Measurements from ENCODE around the gene FARS2.

FARS2 gene

DNA sequence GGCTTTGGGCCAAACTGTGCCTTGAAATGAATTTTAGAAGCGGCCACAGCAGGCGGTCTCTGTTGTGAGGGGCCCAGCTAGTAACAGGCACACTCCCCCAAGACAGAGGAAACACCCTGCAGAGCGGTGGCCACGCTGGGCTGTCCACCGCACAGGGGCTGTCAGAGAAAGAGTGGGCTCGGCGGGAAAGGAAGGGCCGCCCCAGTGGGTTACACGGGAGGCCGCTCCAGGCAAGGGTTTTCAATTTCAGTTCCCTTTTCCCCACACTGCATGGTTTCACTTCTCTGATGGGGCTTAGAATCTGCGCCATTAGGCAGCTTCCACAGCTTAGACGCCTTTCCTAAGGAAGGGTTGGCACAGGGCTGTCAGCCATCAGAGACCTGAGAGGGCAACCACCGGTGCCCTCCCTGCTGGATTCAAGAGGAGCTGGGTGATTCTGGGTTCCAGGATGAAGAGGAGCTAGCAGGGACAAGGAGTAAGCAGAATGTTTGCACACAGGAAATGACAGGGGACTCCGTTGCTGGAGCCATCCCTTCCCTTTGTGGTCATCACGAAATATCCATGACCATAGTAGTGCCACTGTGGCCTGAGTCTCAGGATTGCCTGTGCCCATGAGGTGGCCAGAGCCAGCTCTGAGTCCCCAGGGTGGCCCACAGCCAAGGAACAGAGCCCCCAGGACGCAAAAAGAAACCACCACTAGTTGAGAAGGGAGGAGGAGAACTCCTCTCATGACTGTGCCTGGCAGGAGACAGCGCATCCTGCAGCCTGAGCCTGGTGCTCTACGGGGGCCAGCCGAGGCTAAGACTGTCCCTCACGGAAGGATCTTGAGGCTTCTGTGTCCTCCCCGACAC is 462.8 kb downstream of the FARS2 start:
- FAIRE-seq (no peak), DNase-seq (ENCODE audit: low spot score) (no peak)

DNA sequence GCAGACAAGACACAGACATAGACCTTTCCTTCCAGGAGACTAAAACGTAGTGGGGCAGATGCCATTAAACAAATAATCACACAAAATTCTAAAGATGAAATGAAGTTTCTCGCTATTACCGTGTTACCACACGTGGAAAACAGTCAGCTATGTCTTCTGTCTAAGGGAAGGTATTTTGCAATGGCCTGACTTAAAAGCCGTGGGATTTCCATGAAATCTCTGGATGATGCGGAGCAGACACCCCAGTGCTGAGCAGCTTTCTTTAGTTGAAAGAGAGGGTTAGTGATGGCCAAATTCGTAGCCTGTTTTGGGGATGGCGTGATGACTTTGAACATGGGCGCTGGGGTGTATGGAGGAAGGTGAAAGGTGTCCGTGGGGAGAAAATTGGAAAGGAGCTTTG is 463.6 kb downstream of the FARS2 start:
- FAIRE-seq, result no peak
- no peak for DNase-seq (ENCODE audit: low spot score)

DNA sequence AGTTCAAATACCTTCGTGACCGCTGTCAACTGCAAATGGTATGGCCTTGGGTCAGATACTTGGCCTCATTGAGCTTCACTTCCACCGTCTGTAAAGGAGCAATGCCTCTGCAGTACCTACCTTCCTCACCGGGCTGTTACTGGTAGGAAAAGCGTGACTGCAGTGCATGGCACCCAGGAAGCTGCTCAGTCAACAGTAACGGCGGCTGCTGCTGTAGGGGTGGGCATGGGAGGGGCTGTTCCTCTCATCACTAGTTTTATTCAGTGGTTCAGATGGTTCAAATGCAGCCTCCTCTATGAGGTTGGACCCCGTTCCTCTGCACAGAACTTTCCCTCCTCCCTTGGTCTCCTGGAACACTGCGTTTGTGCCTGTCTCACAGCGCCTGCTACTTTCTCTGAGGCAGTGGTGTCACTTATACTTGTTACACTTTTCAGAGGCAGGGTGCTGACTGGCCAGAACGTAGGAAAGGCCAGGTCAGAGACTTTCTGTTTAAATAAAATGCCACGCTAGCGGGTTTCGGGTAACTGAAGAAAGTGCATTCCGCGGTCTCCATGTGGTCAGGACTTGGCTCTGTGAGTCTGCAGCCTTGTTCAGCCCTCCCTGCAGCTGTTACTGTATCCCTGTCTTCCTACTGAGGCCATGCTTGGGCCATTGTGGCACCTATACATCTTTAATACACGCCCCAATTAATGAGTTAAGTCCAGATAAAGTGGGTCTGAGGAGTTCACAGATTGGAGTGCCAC is 465.8 kb downstream of the FARS2 start:
- DNase-seq (ENCODE audit: low spot score), result no peak
- no peak for FAIRE-seq

DNA sequence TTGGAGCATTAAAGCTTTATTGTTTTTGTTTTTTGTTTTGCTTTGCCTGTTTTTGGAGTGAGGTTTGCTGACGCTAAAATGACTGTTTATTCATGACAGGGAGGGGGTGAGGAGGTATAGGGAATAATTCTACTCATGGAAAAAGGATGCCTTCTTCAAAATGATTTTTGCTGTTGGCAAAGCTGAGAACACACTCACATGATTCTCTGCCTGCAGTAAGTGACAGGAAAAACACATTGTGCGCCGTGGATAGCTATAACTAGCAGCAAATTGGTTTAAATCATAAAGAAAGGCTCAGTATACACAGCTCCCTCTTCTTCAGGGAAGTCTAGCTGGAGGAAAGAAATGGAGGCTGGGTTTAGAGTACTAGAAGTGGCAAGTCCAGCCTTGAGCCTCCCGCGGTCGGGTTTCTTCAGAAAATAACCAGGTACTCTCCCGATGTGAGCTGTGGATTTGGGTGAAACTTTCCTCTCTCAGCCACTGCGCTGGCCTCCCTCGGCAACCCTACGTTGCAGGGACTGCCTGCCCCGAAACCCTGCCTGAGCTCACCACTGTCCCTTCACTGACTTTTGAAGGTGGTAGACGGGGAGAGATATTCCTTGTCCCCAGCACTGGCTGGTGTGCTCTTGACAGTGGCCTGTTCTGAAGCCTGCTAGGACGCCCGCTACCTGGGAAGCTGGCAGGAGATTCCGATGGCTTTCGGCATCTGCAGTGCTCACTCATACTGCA is 467.2 kb downstream of the FARS2 start:
- FAIRE-seq, result no peak

DNA sequence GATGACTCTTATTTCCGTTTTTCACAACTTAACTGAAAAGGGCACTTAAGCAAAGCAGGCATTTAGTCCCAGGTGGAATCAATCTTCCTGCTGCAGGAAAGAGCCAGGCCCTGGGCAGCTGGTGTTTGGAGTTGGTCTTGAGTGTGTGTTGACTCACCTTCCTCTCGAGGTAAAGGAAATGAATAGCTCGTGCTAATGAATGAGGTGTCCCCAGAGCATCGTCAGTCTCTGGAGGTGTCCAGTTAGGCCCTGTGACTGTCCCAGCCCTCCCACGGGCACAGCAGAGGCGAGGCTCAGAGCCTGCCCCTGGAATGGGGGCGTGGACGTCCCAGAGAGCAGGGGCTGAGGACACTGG is 467.7 kb downstream of the FARS2 start:
- FAIRE-seq (no peak), DNase-seq (ENCODE audit: low spot score) (peak; percentile 7)

More for the DNA sequence above, 467.2 kb downstream of the FARS2 start:
- no peak for DNase-seq (ENCODE audit: low spot score)

DNA sequence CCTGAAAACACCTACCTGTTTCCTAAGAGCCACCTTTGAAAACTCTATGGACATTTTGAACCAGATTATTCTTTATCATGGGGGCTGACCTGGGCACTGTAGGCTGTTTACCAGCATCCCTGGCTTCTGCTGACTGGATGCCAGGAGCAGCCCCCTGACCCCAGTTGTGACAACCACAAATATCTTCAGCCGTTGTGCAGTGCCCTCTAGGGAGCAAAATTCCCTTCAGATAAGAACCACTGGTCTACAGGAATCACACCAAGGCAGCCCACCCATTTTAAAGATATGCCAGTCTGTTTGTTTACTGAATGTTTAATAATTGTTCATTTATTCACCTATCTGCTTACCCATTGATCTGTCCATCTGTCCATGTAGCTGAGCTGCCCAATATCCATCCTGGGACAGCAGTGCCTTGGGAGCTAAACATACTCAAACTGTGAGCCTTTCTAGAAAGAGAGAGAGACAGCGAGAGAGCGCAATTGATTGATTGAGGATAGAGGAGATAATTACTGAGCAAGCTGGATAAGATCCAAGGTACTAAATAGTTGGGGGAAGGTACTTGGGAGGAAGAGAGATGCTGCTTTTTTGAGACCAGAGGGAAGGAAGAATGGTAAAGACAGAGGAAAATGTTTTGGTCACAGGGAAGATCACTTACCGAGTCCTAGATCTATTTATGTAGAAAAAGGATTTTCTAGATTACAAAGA is 468.7 kb downstream of the FARS2 start:
- no peak for DNase-seq (ENCODE audit: low spot score)
- no peak for FAIRE-seq

DNA sequence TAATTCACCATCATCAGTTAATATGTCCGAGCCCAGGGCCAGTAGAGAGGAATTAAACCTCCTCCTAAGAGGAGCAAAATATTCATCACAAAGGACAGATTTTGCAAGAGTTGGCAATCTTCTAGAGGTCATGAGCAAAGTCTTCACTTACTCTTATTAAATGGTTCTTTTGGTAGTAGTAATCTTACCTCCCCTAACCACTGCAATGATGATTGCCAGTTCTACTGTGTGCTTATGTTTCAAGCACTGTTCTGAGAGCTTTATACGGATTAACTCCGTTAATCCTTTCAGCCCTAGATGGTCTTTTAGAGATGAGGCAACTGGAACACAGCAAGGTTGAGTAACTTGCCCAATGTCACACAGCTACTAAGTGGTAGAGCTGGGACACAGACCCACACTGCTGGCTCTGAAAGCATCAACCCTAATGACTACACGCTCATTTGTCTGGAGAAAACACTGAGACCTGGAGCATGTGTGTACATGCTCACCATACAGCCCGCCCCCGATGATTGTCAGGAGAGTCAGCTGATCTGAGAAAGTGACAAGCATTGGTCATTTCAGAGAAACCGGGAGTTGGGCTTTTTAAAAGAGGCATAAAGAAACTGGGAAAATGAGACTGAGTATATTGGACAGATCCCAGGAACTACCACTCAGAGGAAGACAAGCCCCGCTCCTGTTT is 469.4 kb downstream of the FARS2 start:
- no peak for FAIRE-seq
- DNase-seq (ENCODE audit: low spot score), result no peak

DNA sequence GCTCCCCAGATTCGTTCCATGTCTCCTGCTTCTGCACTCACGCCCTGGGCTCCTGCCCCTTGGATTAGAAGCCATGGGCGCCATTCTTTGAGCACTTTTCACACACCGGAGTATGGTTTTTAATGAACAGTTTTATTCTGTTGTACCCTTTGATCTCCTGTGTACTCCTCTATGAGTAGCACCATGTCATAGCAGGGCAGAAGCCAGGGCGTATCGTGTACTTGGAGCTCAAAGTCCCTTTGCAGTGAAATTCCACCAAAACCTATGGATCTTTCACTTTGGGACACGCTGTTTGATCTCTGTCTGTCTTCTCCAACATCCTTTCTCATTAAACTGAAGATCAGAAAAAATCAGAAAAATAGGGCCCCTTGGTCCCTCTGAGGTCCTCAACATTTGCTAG is 470.1 kb downstream of the FARS2 start:
- no peak for FAIRE-seq

DNA sequence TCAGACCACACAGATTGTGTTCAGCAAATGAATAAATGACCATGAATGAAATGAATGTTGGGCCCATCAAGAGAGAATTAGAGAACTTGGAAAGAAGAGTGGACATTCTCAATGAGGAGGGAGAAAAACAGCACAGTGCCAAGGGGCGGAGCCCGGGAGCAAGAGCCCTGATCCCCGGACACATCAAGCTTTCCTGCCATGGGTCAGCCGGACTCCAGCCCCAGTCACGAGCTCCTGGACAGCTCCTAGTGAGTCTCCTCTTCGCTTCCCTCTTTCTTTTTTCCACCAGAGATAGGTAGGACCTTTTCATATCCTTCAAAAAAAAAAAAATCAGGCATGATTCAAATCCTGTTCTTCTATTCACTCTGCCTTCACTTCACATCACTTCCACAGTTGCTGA is 471.2 kb downstream of the FARS2 start:
- FAIRE-seq (no peak), DNase-seq (ENCODE audit: low spot score) (no peak)

More for the DNA sequence above, 470.1 kb downstream of the FARS2 start:
- DNase-seq (ENCODE audit: low spot score), result no peak

DNA sequence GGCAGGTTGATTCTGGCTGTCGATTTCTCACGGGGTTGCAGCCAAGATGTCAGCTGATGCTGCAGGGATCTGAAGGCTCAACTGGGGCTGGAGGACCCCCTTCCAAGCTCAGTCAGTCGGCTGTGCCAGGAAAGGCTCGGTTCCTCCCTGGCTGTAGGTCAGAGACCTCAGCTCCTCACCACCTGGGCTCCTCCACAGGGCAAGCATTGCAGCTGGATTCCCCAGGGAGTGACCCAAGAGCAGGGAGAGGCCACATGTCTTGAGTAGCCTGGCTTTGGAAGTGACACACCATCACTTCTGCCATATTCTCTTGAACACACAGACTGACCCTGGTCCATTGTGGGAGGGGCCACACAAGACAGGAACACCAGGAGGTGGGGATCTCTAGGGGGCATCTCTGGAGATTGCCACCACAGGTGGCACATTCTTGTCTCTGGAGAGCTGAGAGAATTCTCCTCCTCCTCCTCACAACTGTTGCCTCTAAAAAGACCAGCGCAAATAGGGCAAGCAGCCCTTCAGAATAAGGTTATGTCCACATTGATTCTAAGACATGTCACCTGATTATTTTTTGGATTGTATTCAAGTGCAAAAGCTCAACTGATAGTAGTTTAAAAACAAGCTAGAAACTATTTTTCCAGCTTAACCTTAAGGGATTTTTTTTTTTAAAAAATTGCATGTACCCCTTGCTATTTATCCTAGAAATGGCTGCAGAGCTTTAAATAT is 474.9 kb downstream of the FARS2 start:
- FAIRE-seq (no peak), DNase-seq (ENCODE audit: low spot score) (no peak)

DNA sequence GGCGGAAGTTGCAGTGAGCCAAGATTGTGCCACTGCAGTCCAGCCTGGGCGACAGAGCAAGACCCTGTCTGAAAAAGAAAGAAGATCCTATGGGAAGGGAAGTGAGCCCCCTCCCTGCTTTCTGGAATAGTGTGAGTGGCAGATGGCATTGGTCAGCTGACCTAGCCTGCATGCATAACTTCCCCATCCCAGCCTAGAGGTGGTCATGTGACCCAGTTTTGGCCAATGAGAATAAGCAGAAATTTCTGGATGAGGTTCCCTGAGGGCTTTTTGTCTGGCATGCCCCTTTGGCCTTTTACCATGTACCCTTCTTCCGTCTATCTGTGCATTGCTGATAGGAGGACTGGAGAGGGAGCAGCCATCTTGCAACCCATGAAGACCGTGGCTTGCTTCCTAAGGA is 476.1 kb downstream of the FARS2 start:
- DNase-seq (ENCODE audit: low spot score) (no peak), FAIRE-seq (no peak)

DNA sequence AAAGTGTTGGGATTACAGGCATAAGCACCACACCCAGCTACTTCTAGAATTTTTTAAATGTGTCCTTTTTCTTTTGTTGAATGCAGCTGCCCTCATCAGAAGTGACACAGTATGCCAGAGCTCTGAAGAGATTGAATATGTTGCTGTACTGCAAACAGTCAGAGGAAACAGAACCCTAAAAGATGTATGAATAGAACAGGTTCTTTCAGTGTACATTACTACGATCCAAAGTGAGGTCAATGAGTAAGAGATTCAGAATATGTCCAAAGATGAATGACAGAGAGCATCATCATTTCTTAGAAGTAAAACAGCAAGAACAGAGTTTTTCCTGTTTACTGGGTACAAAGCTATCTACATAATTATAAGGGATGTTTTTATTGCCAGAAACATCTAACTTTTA is 476.9 kb downstream of the FARS2 start:
- no peak for FAIRE-seq
- no peak for DNase-seq (ENCODE audit: low spot score)

DNA sequence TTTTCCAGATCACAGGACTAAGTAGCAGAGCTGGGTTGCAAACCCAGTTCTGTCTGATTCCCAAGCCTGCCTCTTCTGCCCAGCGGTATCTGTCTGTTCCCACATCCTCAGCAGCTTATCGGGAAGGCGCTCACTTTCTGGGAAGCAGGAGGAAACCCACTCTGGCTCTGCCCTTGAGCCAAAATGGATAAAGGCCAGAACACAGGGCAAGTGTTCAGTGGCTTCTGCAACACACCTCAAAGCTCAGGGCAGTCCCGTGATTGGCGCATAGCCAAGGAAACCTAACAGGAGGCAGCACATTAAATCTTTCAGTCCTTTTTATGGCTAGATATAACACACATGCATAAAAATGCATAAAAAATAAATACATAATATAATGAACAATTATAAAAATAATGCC is 483.2 kb downstream of the FARS2 start:
- FAIRE-seq (no peak), DNase-seq (ENCODE audit: low spot score) (no peak)

DNA sequence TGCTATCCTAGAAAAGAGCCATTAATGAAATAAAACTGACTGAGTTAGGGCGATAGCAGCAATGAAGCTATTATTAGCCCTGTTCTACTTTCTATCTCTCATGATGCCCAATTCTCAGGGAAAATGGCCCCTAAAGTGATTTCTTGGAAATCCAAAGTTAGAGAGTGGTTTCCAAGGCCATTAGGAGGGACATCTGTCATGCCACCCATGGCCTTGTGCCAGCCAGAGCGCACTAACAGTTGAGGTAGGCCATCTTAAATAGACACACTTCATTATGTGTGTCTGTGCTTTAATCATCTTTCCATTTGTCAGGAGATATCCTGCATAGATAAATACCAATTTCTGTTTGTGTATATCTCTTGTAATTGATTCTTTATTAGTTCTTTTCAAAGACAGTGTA is 483.8 kb downstream of the FARS2 start:
- FAIRE-seq (no peak), DNase-seq (ENCODE audit: low spot score) (no peak)

DNA sequence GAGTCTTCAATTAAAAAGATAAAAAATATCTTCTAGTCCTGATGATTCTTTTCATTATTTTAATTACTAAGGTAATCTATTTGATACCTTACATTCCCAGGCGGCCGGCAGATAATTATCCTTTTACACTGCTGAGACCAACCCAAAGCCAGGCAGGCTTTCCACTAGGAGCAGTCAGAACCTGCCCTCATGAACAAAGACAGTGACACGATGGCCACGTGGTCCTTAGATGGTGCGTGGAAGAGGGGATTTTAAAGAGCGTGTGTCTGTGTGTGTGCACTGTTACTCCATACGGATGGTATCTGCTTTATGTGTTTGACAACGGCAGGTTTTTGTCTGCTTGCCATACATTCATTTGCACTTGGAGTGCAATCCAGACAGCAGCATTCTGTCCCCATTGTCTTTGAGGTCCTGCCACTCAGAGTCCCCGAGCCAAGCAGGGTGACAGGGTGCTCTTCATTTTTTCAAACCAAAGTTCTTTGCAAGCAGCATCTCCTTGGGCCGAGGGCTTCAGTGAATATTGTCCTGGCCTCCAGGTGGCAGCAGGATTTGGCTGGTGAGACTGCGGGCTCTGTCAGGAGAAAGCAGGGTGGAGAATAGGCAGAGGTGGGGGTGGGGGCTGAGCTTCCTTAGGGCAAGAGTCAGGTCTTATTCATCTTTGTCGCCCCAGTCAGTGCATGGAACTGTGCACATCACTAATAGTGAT is 484.9 kb downstream of the FARS2 start:
- FAIRE-seq (no peak), DNase-seq (ENCODE audit: low spot score) (no peak)

DNA sequence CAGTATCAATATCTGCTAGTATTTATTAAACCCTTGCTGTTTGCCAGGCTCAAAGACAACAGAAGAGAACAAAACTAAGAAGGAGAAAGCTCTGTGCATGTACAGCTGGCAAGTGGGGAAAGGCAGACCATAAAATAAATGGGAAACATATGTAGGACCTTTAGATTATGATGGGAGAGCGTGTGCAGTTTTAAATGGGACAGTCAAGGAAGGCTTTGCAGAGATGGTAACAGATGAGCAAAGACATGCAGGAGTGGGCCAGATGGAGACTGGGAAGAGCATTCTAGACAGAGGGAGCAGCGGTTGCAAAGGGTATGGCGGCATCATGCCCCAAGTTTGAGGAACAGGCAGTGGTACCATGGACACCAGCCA is 485.4 kb downstream of the FARS2 start:
- no peak for DNase-seq (ENCODE audit: low spot score)

DNA sequence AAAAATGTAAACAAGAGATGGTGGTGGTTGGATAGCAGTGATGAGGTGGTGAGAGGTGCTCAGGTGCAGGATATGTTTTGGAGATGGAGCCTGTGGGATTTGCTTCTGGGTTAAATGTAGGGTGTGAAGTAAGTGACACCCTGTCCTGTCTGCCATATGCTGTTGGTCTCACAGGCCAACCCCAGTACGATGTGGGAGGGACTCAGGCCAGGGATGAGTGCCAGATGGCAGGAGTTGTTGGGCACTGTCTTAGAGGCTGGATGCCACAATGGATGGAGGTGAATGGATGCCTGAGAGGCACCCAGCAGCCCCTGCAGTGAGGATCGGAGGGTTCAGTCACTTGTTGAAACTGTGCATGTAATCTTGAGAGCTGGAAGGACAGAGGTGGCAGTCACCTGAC is 486.1 kb downstream of the FARS2 start:
- FAIRE-seq (no peak), DNase-seq (ENCODE audit: low spot score) (no peak)

More for the DNA sequence above, 485.4 kb downstream of the FARS2 start:
- FAIRE-seq, result no peak

DNA sequence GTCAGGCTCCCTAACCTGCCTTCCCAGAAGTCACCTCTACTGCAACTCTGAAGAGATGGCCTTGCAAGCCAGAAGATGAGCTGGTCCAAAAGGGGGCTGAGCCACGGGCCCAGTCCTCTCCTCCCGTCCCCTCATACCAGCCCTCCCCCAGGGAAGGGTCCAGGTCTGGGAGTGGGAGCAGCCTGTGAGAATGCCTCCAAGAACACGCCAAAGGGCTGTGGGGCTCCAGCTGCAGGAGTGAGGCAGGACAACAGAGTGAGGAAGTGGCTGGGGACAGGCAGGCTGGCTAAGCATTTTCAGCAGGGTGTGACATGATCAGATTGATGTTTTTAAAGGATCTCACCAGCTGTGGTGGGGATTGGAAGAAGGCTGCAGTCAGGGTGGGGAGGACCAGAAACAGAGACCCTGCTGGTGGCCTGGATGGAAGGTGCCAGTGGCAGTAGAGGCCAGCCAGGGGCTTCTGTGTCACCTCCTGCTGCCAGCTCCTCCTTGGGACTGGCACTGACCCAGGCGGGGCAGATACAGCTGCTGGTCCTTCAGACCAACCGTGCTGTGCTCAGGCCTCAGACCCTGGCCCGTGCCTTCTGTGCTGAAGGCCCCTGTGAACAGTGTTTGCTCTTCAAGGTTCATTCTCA is 487.8 kb downstream of the FARS2 start:
- DNase-seq (ENCODE audit: low spot score) (no peak), FAIRE-seq (no peak)

DNA sequence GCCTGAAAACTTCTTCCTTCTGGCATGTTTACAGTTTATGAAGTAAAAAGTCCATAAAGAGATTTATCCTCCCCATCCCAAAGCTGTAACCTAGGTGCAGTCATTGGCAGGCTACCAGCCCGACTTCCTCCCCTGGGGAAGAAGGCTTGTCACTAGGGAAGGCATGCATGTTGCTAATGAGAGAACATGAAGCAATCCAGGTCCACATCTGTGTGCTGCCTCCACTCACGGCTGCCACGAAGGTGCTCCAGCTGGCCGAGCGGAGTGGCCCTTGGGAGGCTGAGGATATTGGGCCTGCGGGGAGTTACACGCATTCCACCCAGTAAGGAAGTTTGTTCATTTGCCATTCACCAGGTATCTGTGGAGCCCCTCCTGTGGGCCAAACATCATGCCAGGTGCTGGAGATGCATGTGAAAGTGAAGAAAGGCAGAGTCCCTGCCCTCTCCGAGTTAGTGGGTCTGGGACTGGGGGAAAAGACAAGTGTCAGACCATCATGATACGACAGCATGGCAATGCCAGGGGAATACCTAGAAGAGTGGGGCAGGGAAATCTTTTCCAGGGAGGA is 488.4 kb downstream of the FARS2 start:
- FAIRE-seq, result no peak
- DNase-seq (ENCODE audit: low spot score), result no peak
